NCI-H345 treated with DMSO at 0.1 percent for 48 hours (cell line): ENCODE data around the gene RAB6D.
"Not testable (repeated sequence)": the region's sequence is repeated elsewhere in the genome, so short reads cannot be mapped to it uniquely, and the experiment has no call there.

ENCODE experiments used
- DNase-seq: peaks from one replicate; lab custom pipeline; 2025; ENCODE audit not compliant: unreplicated experiment; lab: John Stamatoyannopoulos, UW

The RAB6D gene

GRCh38 chr2:131367352-131367751, 3.4 kb upstream of the RAB6D start:
- DNase-seq = no peak

- no peak for DNase-seq
Measured at GRCh38 chr2:131366643-131367042, 2.7 kb upstream of the RAB6D start.

GRCh38 chr2:131365452-131365851, 1.5 kb upstream of the RAB6D start:
- DNase-seq = no peak

- DNase-seq = not testable (repeated sequence)
Measured at GRCh38 chr2:131363213-131363612, 755 bp downstream of the RAB6D start.

DNA sequence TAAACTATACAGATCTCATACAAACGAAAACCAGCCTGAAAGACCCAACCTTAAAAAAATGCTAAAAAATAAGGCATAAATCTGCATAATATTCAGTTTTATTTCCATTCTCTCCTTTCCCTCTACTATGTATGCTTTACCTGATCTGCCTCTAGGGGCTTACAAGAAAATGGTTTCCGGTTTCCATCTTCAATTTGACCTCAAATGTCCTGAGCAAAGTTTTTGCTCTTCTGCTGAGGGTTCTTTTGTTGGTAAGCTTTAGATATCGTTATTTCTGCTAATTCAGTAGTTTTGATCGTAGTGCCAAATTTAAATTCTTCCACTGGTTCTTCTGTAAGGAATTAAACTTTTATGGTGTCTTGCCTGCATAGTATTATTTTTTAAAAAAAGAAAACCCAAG, 2.2 kb downstream of the RAB6D start:
- not testable (repeated sequence) for DNase-seq

DNA sequence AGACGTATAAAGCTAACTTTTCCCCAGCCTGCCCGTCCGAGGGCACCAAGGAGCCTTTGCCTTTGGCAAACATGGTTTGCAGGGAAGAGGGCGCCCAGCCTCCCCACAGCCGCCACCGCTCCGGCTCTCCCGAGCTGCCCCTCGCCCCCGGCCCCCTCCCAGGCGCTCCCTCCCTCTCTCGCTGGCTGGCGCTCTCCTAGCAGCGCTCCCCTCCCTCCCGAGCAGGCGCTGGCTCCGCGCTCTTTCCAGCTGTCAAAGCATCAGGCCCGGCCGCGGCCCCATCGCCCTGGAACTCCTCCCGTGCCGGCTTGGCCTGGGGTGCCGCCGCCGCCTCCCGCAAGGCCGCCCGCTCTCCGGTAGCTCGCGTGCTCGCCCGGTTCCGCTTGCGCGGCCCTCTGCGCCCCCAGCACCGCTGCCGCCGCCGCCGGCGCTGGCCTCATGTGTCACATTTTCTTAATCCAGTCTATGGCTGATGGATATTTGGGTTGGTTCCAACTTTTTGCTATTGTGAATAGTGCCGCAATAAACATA, 10.7 kb downstream of the RAB6D start:
- not testable (repeated sequence) for DNase-seq

GRCh38 chr2:131349021-131349420, 14.9 kb downstream of the RAB6D start:
- no peak for DNase-seq

DNA sequence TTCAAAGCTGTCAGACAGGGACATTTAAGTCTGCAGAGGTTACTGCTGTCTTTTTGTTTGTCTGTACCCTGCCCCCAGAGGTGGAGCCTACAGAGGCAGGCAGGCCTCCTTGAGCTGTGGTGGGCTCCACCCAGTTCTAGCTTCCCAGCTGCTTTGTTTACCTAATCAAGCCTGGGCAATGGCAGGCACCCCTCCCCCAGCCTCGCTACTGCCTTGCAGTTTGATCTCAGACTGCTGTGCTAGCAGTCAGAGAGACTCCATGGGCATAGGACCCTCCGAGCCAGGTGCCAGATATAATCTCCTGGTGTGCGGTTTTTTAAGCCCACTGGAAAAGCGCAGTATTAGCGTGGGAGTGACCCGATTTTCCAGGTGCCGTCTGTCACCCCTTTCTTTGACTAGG, 16.9 kb downstream of the RAB6D start:
- not testable (repeated sequence) for DNase-seq

GRCh38 chr2:131339307-131339706, 24.7 kb downstream of the RAB6D start:
- not testable (repeated sequence) for DNase-seq

DNA sequence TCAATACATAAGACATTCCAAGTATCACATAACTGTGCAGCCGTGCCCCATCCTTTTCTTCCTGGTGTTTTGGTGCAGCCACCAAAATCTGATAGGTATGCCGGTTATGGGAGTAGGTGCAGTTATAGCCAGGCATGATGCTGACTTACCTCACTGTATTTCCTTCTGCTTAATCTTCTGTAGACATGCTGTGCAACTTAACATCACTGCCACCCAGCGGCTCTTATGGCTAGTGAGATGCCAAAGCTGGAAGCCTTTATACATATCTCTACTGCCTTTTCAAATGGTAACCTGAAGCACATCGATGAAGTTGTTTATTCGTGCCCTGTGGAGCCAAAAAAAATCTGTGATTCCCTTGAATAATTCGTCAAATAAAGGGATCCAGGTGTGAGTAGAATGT, 28.6 kb downstream of the RAB6D start:
- DNase-seq = not testable (repeated sequence)

DNA sequence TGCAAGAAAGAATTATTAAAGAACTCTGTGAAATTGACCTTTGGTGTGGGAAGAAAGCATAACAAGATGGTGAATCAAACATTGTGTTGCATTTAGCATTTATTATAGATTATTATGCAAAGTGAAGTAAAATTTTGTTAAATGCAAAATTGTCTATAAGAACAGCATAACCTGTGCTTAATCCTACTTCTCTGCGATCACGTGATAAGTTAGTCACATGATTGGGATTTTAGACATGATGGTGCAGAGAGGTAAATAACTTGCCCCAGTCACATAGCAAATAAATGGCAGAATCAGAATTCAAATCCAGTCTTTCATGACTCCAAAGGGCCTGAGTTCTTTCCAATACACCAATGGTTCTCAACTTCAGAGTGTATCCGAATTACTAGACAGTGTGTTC, 31.3 kb downstream of the RAB6D start:
- DNase-seq = not testable (repeated sequence)

GRCh38 chr2:131331000-131331399, 33.0 kb downstream of the RAB6D start:
- DNase-seq = not testable (repeated sequence)

DNA sequence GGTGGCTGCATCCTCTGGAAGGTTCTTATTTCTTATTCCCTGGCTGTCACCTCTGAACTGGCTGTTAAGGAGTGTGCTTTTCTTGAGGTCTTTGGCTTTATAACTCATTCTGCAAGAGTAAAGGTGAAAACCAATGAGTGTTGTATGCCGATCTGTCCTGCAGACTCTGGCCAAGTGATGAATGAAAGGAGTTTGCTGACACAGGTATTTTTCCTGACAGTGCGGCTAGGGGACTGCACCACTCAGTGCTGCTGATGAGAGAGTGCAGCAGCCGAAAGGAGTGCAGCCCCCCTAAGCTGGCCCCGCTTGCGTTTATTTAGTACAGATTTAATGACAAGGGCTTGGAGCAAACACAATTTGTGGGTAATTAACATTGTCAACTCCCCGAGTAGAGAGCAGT, 41.8 kb downstream of the RAB6D start:
- no peak for DNase-seq

DNA sequence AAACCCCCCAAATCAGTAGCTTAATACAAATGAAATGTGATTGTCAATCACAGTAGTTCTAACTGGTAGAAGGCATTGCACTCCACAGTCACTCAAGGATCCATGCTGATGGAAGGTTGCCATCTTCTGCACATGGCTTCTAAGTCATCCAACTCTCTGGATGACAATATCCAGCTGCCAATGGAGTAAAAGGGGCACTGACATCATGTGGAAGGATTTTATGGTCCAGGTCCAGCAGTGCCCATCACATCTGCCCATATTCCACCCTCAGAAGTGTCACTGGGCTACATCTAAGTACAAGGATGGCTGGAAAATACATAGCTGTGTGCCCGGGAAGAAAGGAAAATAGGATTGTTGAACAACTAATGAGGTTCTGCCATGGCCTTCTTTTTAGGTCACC, 42.6 kb downstream of the RAB6D start:
- not testable (repeated sequence) for DNase-seq

- not testable (repeated sequence) for DNase-seq
Measured at GRCh38 chr2:131311001-131311400, 53.0 kb downstream of the RAB6D start.
